Measurements from ENCODE around the gene COL1A1. TPM values are rescaled to one million over a fixed set of nuclear protein-coding genes. Genes with fewer than 3 reads are reported as not detected.

COL1A1 gene
- 10 to 100 TPM; 32.5 to 35.1 TPM for total RNA-seq
- polyA plus RNA-seq (ENCODE audit: insufficient read depth, low read depth, low replicate concordance), result 557 TPM
- long read RNA-seq, donor 1, full-length matches to known transcripts, result 289 of 1,475 reads
- long read RNA-seq, donor 1, partial matches to known transcripts, result 1,160 of 1,475 reads
- long read RNA-seq, donor 1, other reads (novel, unspliced or antisense), result 26 of 1,475 reads
- long read RNA-seq, donor 2, full-length matches to known transcripts, result 110 of 1,094 reads
- long read RNA-seq, donor 2, partial matches to known transcripts, result 984 of 1,094 reads
- long read RNA-seq, donor 2, other reads (novel, unspliced or antisense), result 0 of 1,094 reads

DNA sequence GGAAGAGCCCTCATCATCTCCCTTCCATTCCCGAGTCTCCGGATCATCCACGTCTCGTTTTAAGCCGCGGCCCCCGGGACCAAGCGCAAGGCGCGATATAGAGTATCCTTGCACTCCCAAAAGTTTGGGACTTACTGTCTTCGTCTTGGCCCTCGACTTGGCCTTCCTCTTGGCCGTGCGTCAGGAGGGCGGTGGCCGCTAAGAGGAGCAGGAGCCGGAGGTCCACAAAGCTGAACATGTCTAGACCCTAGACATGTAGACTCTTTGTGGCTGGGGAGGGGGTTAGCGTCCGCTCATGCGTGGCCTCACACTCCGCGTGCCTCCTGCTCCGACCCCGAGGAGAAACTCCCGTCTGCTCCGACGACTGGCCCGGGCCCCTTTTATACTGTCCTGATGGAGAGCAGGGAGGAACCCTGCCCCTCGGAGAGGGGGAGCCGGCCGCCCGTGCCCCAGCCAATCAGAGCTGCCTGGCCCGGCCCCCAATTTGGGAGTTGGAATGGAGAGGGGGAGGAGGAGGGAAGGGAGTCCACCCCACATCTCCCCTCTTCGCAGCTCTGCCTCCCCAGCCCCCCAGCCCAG, at the start of gene COL1A1:
COL1A1 (minus strand) TSS at position 356 of the 579 bp plus-strand sequence; CDS start at position 238, 118 bp downstream.
- 5 to 6% methylated on average over 22 to 34 of the region's 34 CpGs for WGBS, 2 donors
- intact Hi-C loops (cut with DNase I; ENCODE audit: low total_unique reads), result loop anchor here (5.0 kb wide), 1 partner anchor 71 kb away; the partner anchor contains the start of gene TMEM92
- Histone ChIP-seq H3K4me1 (peaks cover 41% of the 10 kb centered on the region), H3K9me3 (no peaks in the 10 kb centered on the region), H3K27me3 (no peaks in the 10 kb centered on the region), H3K27ac (peak within 1 kb of the TSS; percentile 86 to 92), H3K4me3 (peak within 1 kb of the TSS; percentile 74 to 83), H3K36me3 (ENCODE audit: low read depth, missing control alignments) (no peaks in the 10 kb centered on the region)
- TF ChIP-seq POLR2A (IDR thresholded peaks at IDR 0.05), result no peak
- TF ChIP-seq, protein P1, sequence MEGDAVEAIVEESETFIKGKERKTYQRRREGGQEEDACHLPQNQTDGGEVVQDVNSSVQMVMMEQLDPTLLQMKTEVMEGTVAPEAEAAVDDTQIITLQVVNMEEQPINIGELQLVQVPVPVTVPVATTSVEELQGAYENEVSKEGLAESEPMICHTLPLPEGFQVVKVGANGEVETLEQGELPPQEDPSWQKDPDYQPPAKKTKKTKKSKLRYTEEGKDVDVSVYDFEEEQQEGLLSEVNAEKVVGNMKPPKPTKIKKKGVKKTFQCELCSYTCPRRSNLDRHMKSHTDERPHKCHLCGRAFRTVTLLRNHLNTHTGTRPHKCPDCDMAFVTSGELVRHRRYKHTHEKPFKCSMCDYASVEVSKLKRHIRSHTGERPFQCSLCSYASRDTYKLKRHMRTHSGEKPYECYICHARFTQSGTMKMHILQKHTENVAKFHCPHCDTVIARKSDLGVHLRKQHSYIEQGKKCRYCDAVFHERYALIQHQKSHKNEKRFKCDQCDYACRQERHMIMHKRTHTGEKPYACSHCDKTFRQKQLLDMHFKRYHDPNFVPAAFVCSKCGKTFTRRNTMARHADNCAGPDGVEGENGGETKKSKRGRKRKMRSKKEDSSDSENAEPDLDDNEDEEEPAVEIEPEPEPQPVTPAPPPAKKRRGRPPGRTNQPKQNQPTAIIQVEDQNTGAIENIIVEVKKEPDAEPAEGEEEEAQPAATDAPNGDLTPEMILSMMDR (IDR thresholded peaks at IDR 0.05), result no peak
- peak; percentile 77 for DNase-seq

DNA sequence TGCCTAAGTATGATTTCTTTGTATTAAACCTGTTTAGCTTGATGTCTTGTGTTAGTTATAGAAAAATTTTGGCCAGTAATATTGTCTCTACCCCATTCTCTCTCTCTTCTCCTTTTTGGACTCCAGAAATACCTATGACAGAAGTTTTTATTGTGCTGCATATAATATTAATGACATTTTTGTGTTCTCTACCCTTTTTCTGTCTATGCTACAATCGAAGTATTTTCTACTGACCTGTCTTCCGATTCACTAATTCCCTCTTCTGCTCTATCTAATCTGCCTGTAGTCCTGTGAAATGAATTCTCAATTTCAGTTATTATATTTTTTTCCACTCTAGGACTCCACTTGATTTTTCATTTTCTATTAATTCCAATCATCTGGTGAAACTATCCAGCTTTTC, 46.8 kb upstream of the COL1A1 start:
- no peak for DNase-seq
- no peaks in the 10 kb centered on the region for H3K36me3 ChIP-seq (ENCODE audit: low read depth, missing control alignments)
- intact Hi-C loops (cut with DNase I; ENCODE audit: low total_unique reads), result no loop called here
- H3K27ac ChIP-seq, result no peak overlapping the region
- no peaks in the 10 kb centered on the region for H3K4me1 ChIP-seq
- no peaks in the 10 kb centered on the region for H3K27me3 ChIP-seq
- no peaks in the 10 kb centered on the region for H3K9me3 ChIP-seq
- no peak overlapping the region for H3K4me3 ChIP-seq
- WGBS, 2 donors, result 80 to 96% methylated on average over 2 of the region's 2 CpGs
- TF ChIP-seq, protein P1 (IDR thresholded peaks at IDR 0.05), result no peak
- TF ChIP-seq POLR2A (IDR thresholded peaks at IDR 0.05), result no peak

DNA sequence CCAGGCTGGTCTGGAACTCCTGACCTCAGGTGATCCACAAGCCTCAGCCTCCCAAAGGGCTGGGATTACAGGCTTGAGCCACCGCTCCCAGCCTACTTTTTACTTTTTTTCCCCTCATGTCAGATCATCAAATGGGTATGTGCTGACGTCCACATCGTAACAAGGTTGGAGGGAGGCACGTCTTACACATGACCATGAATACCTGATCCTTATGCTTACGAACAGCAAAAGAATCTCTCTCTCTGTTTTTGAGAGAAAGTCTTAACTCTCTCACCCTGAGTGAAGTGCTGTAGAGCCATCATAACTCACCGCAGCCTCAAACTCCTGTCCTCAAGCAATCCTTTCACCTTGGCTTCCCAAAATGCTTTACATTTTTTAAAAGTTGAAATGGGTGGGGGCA, 43.3 kb upstream of the COL1A1 start:
- Histone ChIP-seq H3K4me3 (no peak overlapping the region), H3K27me3 (no peaks in the 10 kb centered on the region), H3K9me3 (no peaks in the 10 kb centered on the region), H3K27ac (no peak overlapping the region), H3K36me3 (ENCODE audit: low read depth, missing control alignments) (no peaks in the 10 kb centered on the region), H3K4me1 (no peaks in the 10 kb centered on the region)
- whole genome bisulfite sequencing, 2 donors, result 91 to 92% methylated on average over 6 of the region's 6 CpGs
- TF ChIP-seq POLR2A (IDR thresholded peaks at IDR 0.05), result no peak
- TF ChIP-seq, protein P1 (IDR thresholded peaks at IDR 0.05), result no peak
- intact Hi-C loops (cut with DNase I; ENCODE audit: low total_unique reads), result no loop called here
- no peak for DNase-seq

DNA sequence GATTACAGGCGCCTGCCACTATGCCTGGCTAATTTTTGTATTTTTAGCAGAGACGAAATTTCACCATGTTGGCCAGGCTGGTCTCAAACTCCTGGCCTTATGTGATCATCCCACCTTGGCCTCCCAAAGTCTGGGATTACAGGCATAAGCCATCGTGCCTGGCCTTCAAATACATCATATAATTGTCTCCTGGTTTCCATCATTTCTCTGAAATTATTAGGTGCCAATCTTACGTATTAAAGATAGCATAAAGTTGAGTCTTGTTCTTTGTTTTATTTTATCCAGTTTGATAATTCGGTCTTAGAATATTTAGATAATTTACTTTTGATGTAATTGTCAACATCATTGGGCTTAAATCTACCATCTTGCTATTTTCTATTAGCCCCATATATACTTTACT, 40.0 kb upstream of the COL1A1 start:
- TF ChIP-seq, protein P1 (IDR thresholded peaks at IDR 0.05), result no peak
- TF ChIP-seq POLR2A (IDR thresholded peaks at IDR 0.05), result no peak
- 82 to 87% methylated on average over 5 of the region's 5 CpGs for WGBS, 2 donors
- no peak overlapping the region for H3K4me3 ChIP-seq

More for the DNA sequence above, 40.0 kb upstream of the COL1A1 start:
- Histone ChIP-seq H3K9me3 (no peaks in the 10 kb centered on the region), H3K36me3 (ENCODE audit: low read depth, missing control alignments) (no peaks in the 10 kb centered on the region), H3K27ac (no peak overlapping the region), H3K27me3 (no peaks in the 10 kb centered on the region), H3K4me1 (no peaks in the 10 kb centered on the region)
- DNase-seq, result no peak
- intact Hi-C loops (cut with DNase I; ENCODE audit: low total_unique reads), result no loop called here

Measured in testis (tissue), 5 donors.